ENCODE results near the gene GSTM2.

Gene GSTM2

GRCh38 chr1:109652402-109652801, 15.5 kb upstream of the GSTM2 start:
- no peaks in the 10 kb centered on the region for H3K36me3 ChIP-seq
- no peak overlapping the region for H3K27ac ChIP-seq
- H3K4me3 ChIP-seq (ENCODE audit: low read depth, low read length), result no peak overlapping the region
- TF ChIP-seq, protein P1, sequence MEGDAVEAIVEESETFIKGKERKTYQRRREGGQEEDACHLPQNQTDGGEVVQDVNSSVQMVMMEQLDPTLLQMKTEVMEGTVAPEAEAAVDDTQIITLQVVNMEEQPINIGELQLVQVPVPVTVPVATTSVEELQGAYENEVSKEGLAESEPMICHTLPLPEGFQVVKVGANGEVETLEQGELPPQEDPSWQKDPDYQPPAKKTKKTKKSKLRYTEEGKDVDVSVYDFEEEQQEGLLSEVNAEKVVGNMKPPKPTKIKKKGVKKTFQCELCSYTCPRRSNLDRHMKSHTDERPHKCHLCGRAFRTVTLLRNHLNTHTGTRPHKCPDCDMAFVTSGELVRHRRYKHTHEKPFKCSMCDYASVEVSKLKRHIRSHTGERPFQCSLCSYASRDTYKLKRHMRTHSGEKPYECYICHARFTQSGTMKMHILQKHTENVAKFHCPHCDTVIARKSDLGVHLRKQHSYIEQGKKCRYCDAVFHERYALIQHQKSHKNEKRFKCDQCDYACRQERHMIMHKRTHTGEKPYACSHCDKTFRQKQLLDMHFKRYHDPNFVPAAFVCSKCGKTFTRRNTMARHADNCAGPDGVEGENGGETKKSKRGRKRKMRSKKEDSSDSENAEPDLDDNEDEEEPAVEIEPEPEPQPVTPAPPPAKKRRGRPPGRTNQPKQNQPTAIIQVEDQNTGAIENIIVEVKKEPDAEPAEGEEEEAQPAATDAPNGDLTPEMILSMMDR (IDR thresholded peaks at IDR 0.05; ENCODE audit: low read depth, low read length), result no peak
- no peak for DNase-seq
- no peaks in the 10 kb centered on the region for H3K9me3 ChIP-seq (ENCODE audit: severe bottlenecking)
- no peaks in the 10 kb centered on the region for H3K27me3 ChIP-seq (ENCODE audit: insufficient read depth, low read depth, severe bottlenecking)

DNA sequence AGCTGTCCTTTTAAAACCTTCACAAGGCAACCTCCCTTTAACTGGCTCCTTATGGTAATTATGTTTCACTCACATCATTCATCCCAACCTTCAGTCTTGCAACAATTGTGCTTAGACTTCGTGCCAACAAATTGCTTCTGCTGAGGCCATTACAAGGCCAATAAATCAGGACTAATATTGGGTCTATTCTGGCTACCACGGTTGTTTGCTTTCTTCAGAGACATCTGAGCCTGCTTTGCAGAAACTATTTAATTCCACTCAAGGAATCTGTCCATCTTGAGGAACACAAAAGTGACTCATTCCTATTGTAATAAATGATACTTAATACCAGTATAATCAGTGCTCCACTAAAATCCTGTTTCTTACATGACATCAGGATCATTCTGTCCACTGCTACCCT, 14.6 kb upstream of the GSTM2 start:
- DNase-seq, result no peak
- Histone ChIP-seq H3K9me3 (ENCODE audit: severe bottlenecking) (no peaks in the 10 kb centered on the region), H3K36me3 (no peaks in the 10 kb centered on the region), H3K27ac (no peak overlapping the region), H3K27me3 (ENCODE audit: insufficient read depth, low read depth, severe bottlenecking) (no peaks in the 10 kb centered on the region), H3K4me3 (ENCODE audit: low read depth, low read length) (no peak overlapping the region)
- TF ChIP-seq, protein P1 (IDR thresholded peaks at IDR 0.05; ENCODE audit: low read depth, low read length), result no peak

GRCh38 chr1:109654519-109654918, 13.3 kb upstream of the GSTM2 start:
- H3K27me3 ChIP-seq (ENCODE audit: insufficient read depth, low read depth, severe bottlenecking), result no peaks in the 10 kb centered on the region
- no peak overlapping the region for H3K4me3 ChIP-seq (ENCODE audit: low read depth, low read length)
- no peaks in the 10 kb centered on the region for H3K36me3 ChIP-seq
- TF ChIP-seq, protein P1 (IDR thresholded peaks at IDR 0.05; ENCODE audit: low read depth, low read length), result no peak
- no peaks in the 10 kb centered on the region for H3K9me3 ChIP-seq (ENCODE audit: severe bottlenecking)
- no peak overlapping the region for H3K27ac ChIP-seq
- DNase-seq, result no peak

- Histone ChIP-seq H3K36me3 (no peaks in the 10 kb centered on the region), H3K9me3 (ENCODE audit: severe bottlenecking) (no peaks in the 10 kb centered on the region), H3K4me3 (ENCODE audit: low read depth, low read length) (peak within 1 kb of the TSS; percentile 91), H3K27ac (peak within 1 kb of the TSS; percentile 20), H3K27me3 (ENCODE audit: insufficient read depth, low read depth, severe bottlenecking) (no peaks in the 10 kb centered on the region)
- TF ChIP-seq, protein P1 (IDR thresholded peaks at IDR 0.05; ENCODE audit: low read depth, low read length), result 0 out of 2 replicates have a peak, but pooled peaks have one; percentile 12
- peak; percentile 84 for DNase-seq
Measured at GRCh38 chr1:109655615-109656519, 12.0 kb upstream of the GSTM2 start, which contains the start of gene GSTM4. Gene GSTM4, plus strand, starts transcription at chr1:109656099. Its CDS starts 291 bp downstream, at chr1:109656390.

DNA sequence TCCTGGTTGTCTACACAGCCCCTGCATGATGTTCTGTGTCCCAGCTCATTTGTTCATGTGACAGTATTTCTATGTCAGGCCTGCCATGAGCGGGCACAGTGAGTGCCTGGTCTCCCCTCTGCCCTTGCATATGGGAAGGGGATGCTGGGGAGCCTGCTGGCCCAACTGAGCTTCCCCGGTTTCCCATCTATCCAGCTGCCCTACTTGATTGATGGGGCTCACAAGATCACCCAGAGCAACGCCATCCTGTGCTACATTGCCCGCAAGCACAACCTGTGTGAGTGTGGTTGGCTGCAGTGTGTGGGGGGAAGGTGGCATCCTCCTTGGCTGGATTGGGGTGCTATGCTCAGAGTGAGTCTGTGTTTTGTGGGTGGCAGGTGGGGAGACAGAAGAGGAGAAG, 10.5 kb upstream of the GSTM2 start:
- DNase-seq, result no peak
- Histone ChIP-seq H3K4me3 (ENCODE audit: low read depth, low read length) (no peak overlapping the region), H3K27me3 (ENCODE audit: insufficient read depth, low read depth, severe bottlenecking) (no peaks in the 10 kb centered on the region)

More for the DNA sequence above, 10.5 kb upstream of the GSTM2 start:
- Histone ChIP-seq H3K27ac (no peak overlapping the region), H3K36me3 (no peaks in the 10 kb centered on the region), H3K9me3 (ENCODE audit: severe bottlenecking) (no peaks in the 10 kb centered on the region)
- TF ChIP-seq, protein P1 (IDR thresholded peaks at IDR 0.05; ENCODE audit: low read depth, low read length), result no peak
